H1 (cell line): ENCODE results near the gene LPCAT1. TPM values are rescaled to one million over a fixed set of nuclear protein-coding genes. Genes with fewer than 3 reads are reported as not detected.

Experiments used
- CTCF ChIA-PET: fragments of 300-600 bp; sonication (Branson Sonifier 250); formaldehyde crosslinking; loops from one replicate; lab custom pipeline; 2021; ENCODE audit not compliant: partially characterized antibody; lab: Charles Lee
- POLR2A ChIA-PET: fragments of 300-600 bp; sonication (Branson Sonifier 250); formaldehyde crosslinking; loops from one replicate; lab custom pipeline; 2021; ENCODE audit warnings: inconsistent platforms; ENCODE audit not compliant: partially characterized antibody; lab: Charles Lee
- DNase-seq, 2 experiments: peaks; one replicate each; pipeline versions ENCODE4 v3.0.0 to v3.0.0-alpha.2; 2010 to 2022; ENCODE audit warnings: low spot score in 2 of 2, low read depth in 1 of 2, mixed read lengths in 1 of 2
- FAIRE-seq: peaks from 2 replicates; lab custom pipeline; 2011; peaks lifted over from hg19 to GRCh38; lab: Jason Lieb, UNC
- H2AFZ ChIP-seq: 2 replicates; pipeline ENCODE4 v1.8.1; 2012; ENCODE audit warnings: low read length, inconsistent platforms
- H2AK5ac ChIP-seq: 2 replicates; pipeline ENCODE4 v1.6.1; 2013; ENCODE audit warnings: low read depth, low read length
- H2BK120ac ChIP-seq: replicated peaks from 2 replicates; pipeline ENCODE3; 2013; ENCODE audit warnings: low read depth, low read length, inconsistent platforms
- H2BK12ac ChIP-seq: 2 replicates; pipeline ENCODE4 v1.6.1; 2013; ENCODE audit warnings: low read depth, low read length
- H2BK15ac ChIP-seq: 2 replicates; pipeline ENCODE4 v1.6.1; 2013; ENCODE audit warnings: low read length
- H2BK20ac ChIP-seq: 2 replicates; pipeline ENCODE4 v1.6.1; 2013; ENCODE audit warnings: low read length
- H2BK5ac ChIP-seq: 2 replicates; pipeline ENCODE4 v1.6.1; 2013; ENCODE audit warnings: low read depth, low read length
- H3K14ac ChIP-seq: 2 replicates; pipeline ENCODE4 v1.6.1; 2013; ENCODE audit warnings: inconsistent platforms; ENCODE audit not compliant: insufficient read length
- H3K18ac ChIP-seq: 2 replicates; pipeline ENCODE4 v1.6.1; 2013; ENCODE audit warnings: low read length; ENCODE audit errors: extremely low read depth
- H3K23ac ChIP-seq: 2 replicates; pipeline ENCODE4 v1.6.1; 2013; ENCODE audit warnings: inconsistent platforms; ENCODE audit not compliant: insufficient read length
- H3K23me2 ChIP-seq: 2 replicates; pipeline ENCODE4 v1.6.1; 2013; ENCODE audit warnings: low read depth, low read length
- H3K27ac ChIP-seq: 2 replicates; pipeline ENCODE4 v1.6.1; 2011; ENCODE audit warnings: low read depth, low read length, inconsistent platforms
- H3K27me3 ChIP-seq, 4 experiments: replicated peaks in 1 of 4; 1 replicate in 1 of 4; 2 replicates in 3 of 4; pipeline versions ENCODE4 v1.6.1 to v1.8.1; 2011 to 2013; ENCODE audit warnings: low read length in 3 of 4, mild to moderate bottlenecking in 3 of 4, inconsistent platforms in 2 of 4, mixed read lengths in 2 of 4, moderate library complexity in 1 of 4; ENCODE audit not compliant: control insufficient read depth in 3 of 4, insufficient read depth in 3 of 4; ENCODE audit errors: extremely low read depth in 1 of 4
- H3K36me3 ChIP-seq, 4 experiments: 2 replicates each; pipeline versions ENCODE4 v1.6.1 to v1.8.1; 2011 to 2013; ENCODE audit warnings: mild to moderate bottlenecking in 4 of 4, low read length in 3 of 4, moderate library complexity in 2 of 4, control low read depth in 1 of 4, inconsistent platforms in 1 of 4; ENCODE audit not compliant: insufficient read depth in 4 of 4, control insufficient read depth in 2 of 4
- H3K4ac ChIP-seq: replicated peaks from 2 replicates; pipeline ENCODE3; 2013; ENCODE audit warnings: low read length, low read depth, mixed read lengths, inconsistent platforms; ENCODE audit not compliant: insufficient read length
- H3K4me1 ChIP-seq, 4 experiments: replicated peaks in 1 of 4; 1 replicate in 1 of 4; 2 replicates in 3 of 4; pipeline versions ENCODE4 v1.6.1 to v1.8.1; 2011 to 2013; ENCODE audit warnings: low read length in 3 of 4, inconsistent platforms in 2 of 4, mixed read lengths in 1 of 4; ENCODE audit not compliant: insufficient read depth in 4 of 4, control insufficient read depth in 3 of 4
- H3K4me2 ChIP-seq, 2 experiments: 2 replicates each; pipeline versions ENCODE4 v1.6.1 to v1.8.1; 2011 to 2013; ENCODE audit warnings: low read depth in 2 of 2, low read length in 2 of 2, control low read depth in 1 of 2, inconsistent platforms in 1 of 2, mild to moderate bottlenecking in 1 of 2; ENCODE audit not compliant: insufficient read depth in 1 of 2
- H3K4me3 ChIP-seq, 4 experiments: fragments of 200-600, 300-600 bp in 1 of 4; sonication (generic), shearing (Covaris generic), sonication (Bioruptor Twin) in 1 of 4; 2 replicates each; pipeline versions ENCODE4 v1.5.1 to v1.8.1; 2011 to 2016; ENCODE audit warnings: low read length in 4 of 4, low read depth in 3 of 4, control low read depth in 2 of 4, inconsistent platforms in 2 of 4, mild to moderate bottlenecking in 2 of 4, mixed read lengths in 1 of 4, moderate library complexity in 1 of 4; ENCODE audit not compliant: insufficient read depth in 2 of 4; ENCODE audit errors: extremely low read depth in 1 of 4
- H3K56ac ChIP-seq: replicated peaks from 2 replicates; pipeline ENCODE3; 2013; ENCODE audit warnings: low read depth, mild to moderate bottlenecking, mixed read lengths, low read length, inconsistent platforms; ENCODE audit not compliant: insufficient read length
- H3K79me1 ChIP-seq: 2 replicates; pipeline ENCODE4 v1.6.1; 2013; ENCODE audit warnings: low read depth, low read length, control low read depth
- H3K79me2 ChIP-seq, 2 experiments: 2 replicates each; pipeline versions ENCODE4 v1.6.1 to v1.8.1; 2012 to 2013; ENCODE audit warnings: low read length in 2 of 2, mild to moderate bottlenecking in 2 of 2, inconsistent platforms in 1 of 2; ENCODE audit not compliant: insufficient read depth in 2 of 2, control insufficient read depth in 1 of 2
- H3K9ac ChIP-seq, 4 experiments: replicated peaks in 1 of 4; 1 replicate in 1 of 4; 2 replicates in 3 of 4; pipeline versions ENCODE4 v1.6.1 to v1.8.1; 2011 to 2013; ENCODE audit warnings: low read depth in 3 of 4, low read length in 3 of 4, control low read depth in 2 of 4, mild to moderate bottlenecking in 2 of 4, moderate library complexity in 2 of 4, inconsistent platforms in 1 of 4; ENCODE audit errors: extremely low read depth in 1 of 4
- H3K9me3 ChIP-seq, 2 experiments: 2 replicates each; pipeline versions ENCODE4 v1.6.1 to v1.8.1; 2012 to 2013; ENCODE audit warnings: mild to moderate bottlenecking in 2 of 2, moderate library complexity in 2 of 2, control low read depth in 1 of 2, inconsistent platforms in 1 of 2, low read depth in 1 of 2, low read length in 1 of 2, mixed read lengths in 1 of 2; ENCODE audit not compliant: insufficient read depth in 2 of 2
- H4K20me1 ChIP-seq, 2 experiments: replicated peaks in 1 of 2; 2 replicates each; pipeline versions ENCODE3 to v1.8.1; 2011 to 2013; ENCODE audit warnings: inconsistent platforms in 2 of 2, low read length in 2 of 2, mild to moderate bottlenecking in 1 of 2; ENCODE audit not compliant: insufficient read depth in 2 of 2, control insufficient read depth in 1 of 2
- H4K5ac ChIP-seq: 2 replicates; pipeline ENCODE4 v1.6.1; 2013; ENCODE audit warnings: low read length, low read depth, mixed read lengths, inconsistent platforms; ENCODE audit not compliant: insufficient read length
- H4K8ac ChIP-seq: 2 replicates; pipeline ENCODE4 v1.8.0; 2013; ENCODE audit warnings: mild to moderate bottlenecking, moderate library complexity, low read length, inconsistent platforms; ENCODE audit not compliant: insufficient read depth; ENCODE audit errors: extremely low read depth
- H4K91ac ChIP-seq: replicated peaks from 2 replicates; pipeline ENCODE3; 2013; ENCODE audit warnings: low read length, mixed read lengths, inconsistent platforms; ENCODE audit not compliant: insufficient read length
- BCL11A ChIP-seq, 2 experiments: IDR thresholded peaks; one replicate each; pipeline ENCODE4 v1.6.1; 2011; ENCODE audit warnings: low read depth in 2 of 2, low read length in 2 of 2, mild to moderate bottlenecking in 2 of 2
- CEBPB ChIP-seq: IDR thresholded peaks from 2 replicates; pipeline ENCODE4 v1.6.1; 2012; ENCODE audit warnings: low read depth, low read length
- CHD2 ChIP-seq: IDR thresholded peaks from 2 replicates; pipeline ENCODE4 v1.6.1; 2012; ENCODE audit warnings: low read length, improper control_type of control experiment
- CREB1 ChIP-seq: IDR thresholded peaks from 2 replicates; pipeline ENCODE4 v1.6.1; 2012; ENCODE audit warnings: inconsistent platforms
- FOSL1 ChIP-seq: IDR thresholded peaks from 2 replicates; pipeline ENCODE4 v1.6.1; 2011; ENCODE audit warnings: mild to moderate bottlenecking, low read depth, low read length, moderate library complexity; ENCODE audit not compliant: insufficient read depth
- SIN3A ChIP-seq, 2 experiments: IDR thresholded peaks in 1 of 2; conservative IDR thresholded peaks in 1 of 2; 2 replicates each; pipeline ENCODE4 v1.6.1; 2011 to 2012; ENCODE audit warnings: low read length in 2 of 2, improper control_type of control experiment in 1 of 2, low read depth in 1 of 2, mild to moderate bottlenecking in 1 of 2
- SUZ12 ChIP-seq: fragments of 200-600 bp; sonication (generic); IDR thresholded peaks from 2 replicates; pipeline ENCODE4 v1.6.1; 2012; ENCODE audit warnings: mild to moderate bottlenecking, inconsistent platforms, low read length, moderate library complexity, mixed read lengths
- WGBS, 2 experiments: shearing (Covaris generic) in 1 of 2; methylation state at CpG; one replicate each; pipeline versions ENCODE4 v1.1.6 to v1.1.7; 2013 to 2015; ENCODE audit warnings: low lambda C conversion rate in 2 of 2, mixed read lengths in 2 of 2, inconsistent platforms in 1 of 2, low coverage in 1 of 2, missing lambda C conversion rate in 1 of 2; ENCODE audit not compliant: insufficient replicate concordance in 2 of 2, insufficient coverage in 1 of 2, insufficient read length in 1 of 2; ENCODE audit errors: extremely low coverage in 1 of 2, missing lambda C conversion rate in 1 of 2; 5-methylcytosine and 5-hydroxymethylcytosine counted together
- polyA plus RNA-seq, 7 experiments: library from polyadenylated mRNA; depleted of rRNA in 3 of 7; stranded (reverse) in 5 of 7; unstranded in 2 of 7; fragments of >200 nt in 5 of 7; fragments of 200-250 nt in 2 of 7; gene quantifications; 1 replicate in 5 of 7; 2 replicates in 1 of 7; 4 replicates in 1 of 7; pipeline versions ENCODE4 v1.2.1 to v1.2.3, GENCODE V29; 2011 to 2013; ENCODE audit warnings: missing spikeins in 2 of 7, mixed read lengths in 2 of 7
- total RNA-seq: library from RNA; stranded (reverse); fragmentation: NEBNext Ultra II Directional; extraction: Animal tissue kit (Norgen Biotek cat#: 25700); gene quantifications from 2 replicates; pipeline ENCODE4 v1.2.1, GENCODE V29; 2021

LPCAT1 gene
- total and polyA plus RNA-seq, 2 of the 8 experiments (the other 6 are each of a cell fraction or from before 2014, with no cell fraction given), result 107 to 260 TPM

- Histone ChIP-seq H3K27me3 (no peaks in the 10 kb centered on the region), H2BK120ac (no peak overlapping the region), H4K20me1 (peaks cover 1 to 16% of the 10 kb centered on the region in 2 experiments), H3K14ac (no peak overlapping the region), H3K23me2 (0 out of 2 replicates have a peak, but pooled peaks cover 1% of the 10 kb centered on the region), H3K27ac (no peak overlapping the region), H2BK12ac (no peak overlapping the region), H2AK5ac (no peak overlapping the region), H4K91ac (no peak overlapping the region), H3K4me3 (no peak overlapping the region), H2AFZ (no peak overlapping the region), H3K4me1 (no peaks in the 10 kb centered on the region), H3K4me2 (no peak overlapping the region), H3K79me1 (no peaks in the 10 kb centered on the region), H2BK15ac (no peak overlapping the region), H3K18ac (no peak overlapping the region), H3K36me3 (peaks cover 19 to 74% (median 55%) of the 10 kb centered on the region in 4 experiments), H3K56ac (no peak overlapping the region), H3K9ac (no peak overlapping the region), H3K4ac (no peak overlapping the region), H3K9me3 (peaks cover 0 to 3% of the 10 kb centered on the region in 2 experiments; a peak in 1 of 4 replicates), H3K23ac (no peak overlapping the region), H3K79me2 (no peaks in the 10 kb centered on the region), H4K5ac (no peak overlapping the region), H2BK5ac (no peak overlapping the region), H4K8ac (no peak overlapping the region), H2BK20ac (no peak overlapping the region)
- DNase-seq (no peak), FAIRE-seq (no peak)
- ChIA-PET POLR2A (no interaction called here), CTCF (interaction anchor here (5.6 kb wide), 1 partner anchor 8 kb away, joined by 47 read pairs; no protein-coding TSS in a partner anchor)
- WGBS, 2 experiments, result 87% methylated on average over 8 of the region's 8 CpGs; no CpG with 5 or more reads in 1 of the 2 experiments
- TF ChIP-seq SUZ12 (no peak), SIN3A (conservative IDR thresholded peaks at IDR 0.05 in 1 of 2, IDR thresholded peaks at IDR 0.05 in 1 of 2; ENCODE audit: low read depth in 1 of 2, low read length in 2 of 2) (no peak), BCL11A (IDR thresholded peaks at IDR 0.05; ENCODE audit: low read depth in 2 of 2, low read length in 2 of 2) (no peak), FOSL1 (no peak), CREB1 (no peak), CHD2 (no peak), CEBPB (no peak)
These were observed 52.4 kb downstream of the LPCAT1 start for GRCh38 chr5:1471240-1471853.
